B cell (primary cell): Measurements from ENCODE around the gene ST6GALNAC2. TPM values are rescaled to one million over a fixed set of nuclear protein-coding genes. Genes with fewer than 3 reads are reported as not detected.

ENCODE experiments used
- ATAC-seq: fragments of 200-7000 bp; cut with Tn5 transposase; one replicate; pipeline ENCODE4 v1.10.0; 2021; ENCODE audit warnings: low read depth, mild to moderate bottlenecking, moderate number of reproducible peaks, moderate library complexity
- CTCF ChIA-PET: fragments of 350-600 bp; sonication (Branson Sonifier 250); formaldehyde crosslinking; loops from one replicate; lab custom pipeline; 2021; ENCODE audit warnings: antibody characterized with exemption, inconsistent platforms; lab: Charles Lee
- POLR2A ChIA-PET: fragments of 350-600 bp; sonication (Branson Sonifier 250); formaldehyde crosslinking; loops from one replicate; lab custom pipeline; 2021; ENCODE audit warnings: antibody characterized with exemption; lab: Charles Lee
- DNase-seq: peaks from one replicate; pipeline ENCODE4 v3.0.0; 2013
- H2AFZ ChIP-seq: 2 replicates; pipeline ENCODE4 v1.6.1; 2012; ENCODE audit warnings: mild to moderate bottlenecking, low read depth, low read length; ENCODE audit not compliant: insufficient read depth, poor library complexity, severe bottlenecking
- H3K27ac ChIP-seq, 2 donors: 1 replicate in 1 of 2; 2 replicates in 1 of 2; pipeline ENCODE4 v1.5.1; 2012 to 2013; ENCODE audit warnings: low read length in 2 of 2, mild to moderate bottlenecking in 2 of 2, moderate library complexity in 1 of 2
- H3K27me3 ChIP-seq, 4 experiments: fragments of 200-600 bp in 1 of 4; sonication (generic) in 1 of 4; replicated peaks in 1 of 4; 1 replicate in 2 of 4; 2 replicates in 2 of 4; pipeline versions ENCODE4 v1.6.1 to v1.7.0; 2013 to 2016; ENCODE audit warnings: low read length in 3 of 4, mild to moderate bottlenecking in 2 of 4, mixed read lengths in 1 of 4, moderate library complexity in 1 of 4; ENCODE audit not compliant: insufficient read depth in 4 of 4, control insufficient read depth in 3 of 4; ENCODE audit errors: control extremely low read depth in 1 of 4
- H3K36me3 ChIP-seq, 2 experiments: replicated peaks in 1 of 2; 1 replicate in 1 of 2; 2 replicates in 1 of 2; pipeline versions ENCODE4 v1.6.1 to v1.7.1; 2013; ENCODE audit warnings: low read length in 1 of 2; ENCODE audit not compliant: insufficient read depth in 2 of 2, control insufficient read depth in 1 of 2; ENCODE audit errors: control extremely low read depth in 1 of 2, extremely low read depth in 1 of 2
- H3K4me1 ChIP-seq, 2 donors: fragments of 200-600 bp in 1 of 2; sonication (generic) in 1 of 2; 1 replicate in 1 of 2; 2 replicates in 1 of 2; pipeline versions ENCODE4 v1.5.1 to v1.6.1; 2013 to 2017; ENCODE audit warnings: low read length in 2 of 2; ENCODE audit not compliant: control insufficient read depth in 2 of 2, insufficient read depth in 2 of 2
- H3K4me2 ChIP-seq: replicated peaks from 2 replicates; pipeline ENCODE3; 2012; ENCODE audit warnings: mild to moderate bottlenecking, low read depth, low read length; ENCODE audit not compliant: poor library complexity, severe bottlenecking
- H3K4me3 ChIP-seq, 5 experiments: fragments of 200-600 bp in 1 of 5; sonication (generic) in 1 of 5; 1 replicate in 3 of 5; 2 replicates in 2 of 5; pipeline versions ENCODE4 v1.5.1 to v1.7.0; 2011 to 2016; ENCODE audit warnings: low read length in 4 of 5, mild to moderate bottlenecking in 4 of 5, low read depth in 2 of 5, control low read depth in 1 of 5, moderate library complexity in 1 of 5; ENCODE audit not compliant: insufficient read depth in 1 of 5; ENCODE audit errors: control extremely low read depth in 1 of 5, extremely low read depth in 1 of 5
- H3K79me2 ChIP-seq: fragments of 200-600 bp; sonication (generic); one replicate; pipeline ENCODE4 v1.6.0; 2016; ENCODE audit warnings: low read length; ENCODE audit not compliant: control insufficient read depth, insufficient read depth
- H3K9ac ChIP-seq: fragments of 200-600 bp; sonication (generic); 2 replicates; pipeline ENCODE4 v1.6.1; 2017; ENCODE audit warnings: mild to moderate bottlenecking, low read length, moderate library complexity
- H3K9me3 ChIP-seq, 3 donors: one replicate each; pipeline versions ENCODE4 v1.6.1 to v1.7.1; 2013; ENCODE audit warnings: low read length in 2 of 3; ENCODE audit not compliant: control insufficient read depth in 2 of 3, insufficient read depth in 1 of 3; ENCODE audit errors: control extremely low read depth in 1 of 3
- H4K20me1 ChIP-seq: 2 replicates; pipeline ENCODE4 v1.6.0; 2012; ENCODE audit warnings: mild to moderate bottlenecking, low read length; ENCODE audit not compliant: insufficient read depth, control insufficient read depth, poor library complexity, severe bottlenecking
- H3K27ac Mint-ChIP-seq: one replicate; pipeline ENCODE4 v1.8.0; 2021; ENCODE audit warnings: mixed read lengths
- H3K27me3 Mint-ChIP-seq: one replicate; pipeline ENCODE4 v1.8.0; 2021; ENCODE audit warnings: mixed read lengths
- H3K4me1 Mint-ChIP-seq: one replicate; pipeline ENCODE4 v1.8.0; 2021; ENCODE audit warnings: mixed read lengths
- H3K4me3 Mint-ChIP-seq: one replicate; pipeline ENCODE4 v1.8.0; 2021; ENCODE audit warnings: mixed read lengths
- H3K9me3 Mint-ChIP-seq: one replicate; pipeline ENCODE4 v1.8.0; 2022; ENCODE audit warnings: mixed read lengths; ENCODE audit not compliant: insufficient read depth
- CTCF ChIP-seq: fragments of 200-600 bp; IDR thresholded peaks from one replicate; pipeline ENCODE4 v1.8.0; 2022; ENCODE audit warnings: antibody characterized with exemption, mild to moderate bottlenecking
- EZH2 ChIP-seq: IDR thresholded peaks from 2 replicates; pipeline ENCODE4 v1.6.1; 2012; ENCODE audit warnings: borderline replicate concordance, low read depth, mild to moderate bottlenecking, moderate library complexity, low read length; ENCODE audit not compliant: insufficient read depth, poor library complexity, severe bottlenecking
- WGBS: methylation state at CpG from one replicate; pipeline ENCODE4 v1.1.5; 2013; ENCODE audit warnings: missing lambda C conversion rate; ENCODE audit not compliant: insufficient coverage; 5-methylcytosine and 5-hydroxymethylcytosine counted together
- intact Hi-C: fragments of 100-400 bp; cut with micrococcal nuclease; formaldehyde crosslinking; loops from one replicate; pipeline ENCODE4 v1.10.0; 2022
- polyA plus RNA-seq: library from polyadenylated mRNA; depleted of rRNA; stranded (reverse); fragments of >200 nt; gene quantifications from 2 replicates; pipeline ENCODE4 v1.2.3, GENCODE V29; 2012
- total RNA-seq, 2 donors: library from RNA; stranded (reverse); fragments of 120-200 nt in 1 of 2; gene quantifications; 1 replicate in 1 of 2; 2 replicates in 1 of 2; pipeline versions ENCODE4 v1.2.3 to v1.2.4, GENCODE V29; 2013 to 2022

Gene ST6GALNAC2
- total and polyA plus RNA-seq, 2 donors (not counting 1 experiment from before 2014, with no cell fraction given) = 0.58 to 2.7 TPM

- Histone ChIP-seq H4K20me1 (peaks cover 4% of the 10 kb centered on the region), H3K27me3 (peaks cover 0 to 36% (median 17%) of the 10 kb centered on the region in 4 experiments), H3K4me3 (no peak overlapping the region), H3K4me1 (peaks cover 17 to 24% of the 10 kb centered on the region in 2 donors), H3K9ac (no peak overlapping the region), H3K9me3 (peaks cover 0 to 6% (median 0%) of the 10 kb centered on the region in 3 donors), H3K36me3 (peaks cover 0 to 3% of the 10 kb centered on the region in 2 experiments), H3K27ac (no peak overlapping the region), H3K4me2 (no peak overlapping the region), H3K79me2 (peaks cover 4% of the 10 kb centered on the region), H2AFZ (no peak overlapping the region)
- no peak for TF ChIP-seq CTCF
- no peak for TF ChIP-seq EZH2
- ChIA-PET POLR2A (no interaction called here), CTCF (interaction anchor here (3.6 to 5.6 kb wide), 2 partner anchors 19 kb away, joined by 18 to 156 read pairs; no protein-coding TSS in a partner anchor)
- Mint-ChIP-seq H3K4me3 (no peak overlapping the region), H3K27ac (no peak overlapping the region), H3K27me3 (peaks cover 39% of the 10 kb centered on the region), H3K9me3 (no peaks in the 10 kb centered on the region), H3K4me1 (peaks cover 15% of the 10 kb centered on the region)
- intact Hi-C loops = no loop called here
- ATAC-seq (no peak), DNase-seq (no peak)
- 96% methylated on average over 7 of the region's 10 CpGs for WGBS
Measured at GRCh38 chr17:76541739-76542454, 43.8 kb downstream of the ST6GALNAC2 start.
